Measurements from ENCODE around the gene SLCO3A1. TPM values are rescaled to one million over a fixed set of nuclear protein-coding genes. Genes with fewer than 3 reads are reported as not detected.

SLCO3A1 gene
- total RNA-seq, 1 donor from 2014 or later: 7.7 TPM

DNA sequence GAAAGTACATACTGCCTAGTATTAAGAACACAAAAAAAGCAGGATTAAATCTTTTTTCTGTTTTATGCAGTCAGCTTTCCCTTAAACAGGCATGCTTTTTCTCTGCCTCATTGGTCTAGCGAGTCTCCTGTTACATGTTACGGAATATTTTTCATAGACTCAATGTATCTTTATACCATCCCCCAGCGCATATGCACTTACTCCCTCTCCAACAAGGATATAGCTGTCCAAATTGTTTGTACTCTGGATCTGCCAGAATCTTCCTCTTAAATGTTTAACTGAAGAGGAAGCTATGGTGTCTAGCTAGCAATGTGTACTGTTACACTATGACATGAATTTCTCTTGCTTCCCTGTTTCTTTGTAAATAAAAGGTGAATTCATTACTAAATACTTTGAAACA is 9.2 kb upstream of the SLCO3A1 start:
- Mint-ChIP-seq H3K4me1 (ENCODE audit: low read depth) (no peaks in the 10 kb centered on the region), H3K27me3 (peaks cover 44% of the 10 kb centered on the region), H3K27ac (no peak overlapping the region), H3K9me3 (ENCODE audit: low read depth) (no peaks in the 10 kb centered on the region), H3K36me3 (ENCODE audit: insufficient read depth) (no peaks in the 10 kb centered on the region), H3K4me3 (ENCODE audit: low read depth) (no peak overlapping the region)
- TF ChIP-seq CTCF (IDR thresholded peaks at IDR 0.05; ENCODE audit: unreplicated experiment): no peak
- DNase-seq (ENCODE audit: low spot score, unreplicated experiment): no peak

DNA sequence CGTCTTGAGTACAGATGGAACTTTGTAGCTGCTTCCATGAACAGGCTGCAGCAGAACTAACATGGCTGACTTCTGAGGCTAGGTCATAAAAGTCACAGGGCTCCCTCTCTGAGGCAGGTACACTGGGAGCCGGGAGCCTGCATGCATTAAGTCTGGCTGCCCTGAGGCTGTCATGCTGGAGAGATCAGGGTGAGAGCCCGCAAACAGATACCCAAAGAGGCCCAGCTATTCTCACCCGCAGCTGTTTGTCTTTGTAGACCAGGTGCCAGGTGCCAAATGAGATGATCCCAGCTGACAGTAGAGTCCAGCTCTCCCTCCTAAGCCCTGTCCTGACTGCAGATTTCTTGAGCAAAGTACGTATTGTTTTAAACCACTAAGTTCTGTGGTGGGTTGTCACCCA is 8.6 kb upstream of the SLCO3A1 start:
- no peak for DNase-seq (ENCODE audit: low spot score, unreplicated experiment)
- Mint-ChIP-seq H3K9me3 (ENCODE audit: low read depth) (no peaks in the 10 kb centered on the region), H3K4me3 (ENCODE audit: low read depth) (no peak overlapping the region), H3K27me3 (peaks cover 49% of the 10 kb centered on the region), H3K27ac (no peak overlapping the region), H3K36me3 (ENCODE audit: insufficient read depth) (no peaks in the 10 kb centered on the region), H3K4me1 (ENCODE audit: low read depth) (no peaks in the 10 kb centered on the region)
- TF ChIP-seq CTCF (IDR thresholded peaks at IDR 0.05; ENCODE audit: unreplicated experiment): no peak

GRCh38 chr15:91845720-91846119 is 7.8 kb upstream of the SLCO3A1 start:
- Mint-ChIP-seq H3K27me3 (peaks cover 45% of the 10 kb centered on the region), H3K9me3 (ENCODE audit: low read depth) (no peaks in the 10 kb centered on the region), H3K27ac (no peak overlapping the region), H3K4me3 (ENCODE audit: low read depth) (no peak overlapping the region), H3K4me1 (ENCODE audit: low read depth) (no peaks in the 10 kb centered on the region), H3K36me3 (ENCODE audit: insufficient read depth) (no peaks in the 10 kb centered on the region)
- no peak for DNase-seq (ENCODE audit: low spot score, unreplicated experiment)
- TF ChIP-seq CTCF (IDR thresholded peaks at IDR 0.05; ENCODE audit: unreplicated experiment): no peak

DNA sequence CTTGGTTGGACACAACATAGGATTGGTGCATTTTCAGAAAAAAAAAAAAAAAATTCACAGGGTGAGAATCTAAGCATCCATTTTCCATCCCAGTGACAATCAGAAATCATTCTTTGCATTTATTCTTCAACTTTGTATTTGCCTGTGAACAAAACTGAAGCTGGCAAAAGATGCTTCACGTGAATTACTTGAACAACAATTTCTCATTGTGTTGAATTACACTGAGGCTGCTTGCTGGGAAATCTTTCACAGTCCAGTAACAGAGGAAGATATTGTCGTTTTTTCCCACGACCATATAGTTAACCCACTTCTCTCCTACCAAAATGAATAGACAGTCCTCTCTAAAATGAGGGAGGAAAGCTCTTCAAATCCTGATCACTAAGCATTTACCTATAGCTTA is 4.3 kb upstream of the SLCO3A1 start:
- DNase-seq (ENCODE audit: low spot score, unreplicated experiment): no peak
- TF ChIP-seq CTCF (IDR thresholded peaks at IDR 0.05; ENCODE audit: unreplicated experiment): no peak
- peaks cover 50% of the 10 kb centered on the region for H3K27me3 Mint-ChIP-seq
- H3K4me3 Mint-ChIP-seq (ENCODE audit: low read depth): no peak overlapping the region
- peaks cover 6% of the 10 kb centered on the region for H3K4me1 Mint-ChIP-seq (ENCODE audit: low read depth)
- no peaks in the 10 kb centered on the region for H3K9me3 Mint-ChIP-seq (ENCODE audit: low read depth)
- no peaks in the 10 kb centered on the region for H3K36me3 Mint-ChIP-seq (ENCODE audit: insufficient read depth)
- H3K27ac Mint-ChIP-seq: no peak overlapping the region

- TF ChIP-seq CTCF (IDR thresholded peaks at IDR 0.05; ENCODE audit: unreplicated experiment): peak; percentile 53
- no peak overlapping the region for H3K27ac Mint-ChIP-seq
- no peak for DNase-seq (ENCODE audit: low spot score, unreplicated experiment)
- H3K4me1 Mint-ChIP-seq (ENCODE audit: low read depth): peaks cover 6% of the 10 kb centered on the region
- H3K9me3 Mint-ChIP-seq (ENCODE audit: low read depth): no peaks in the 10 kb centered on the region
- H3K36me3 Mint-ChIP-seq (ENCODE audit: insufficient read depth): no peaks in the 10 kb centered on the region
- H3K4me3 Mint-ChIP-seq (ENCODE audit: low read depth): no peak overlapping the region
- peaks cover 51% of the 10 kb centered on the region for H3K27me3 Mint-ChIP-seq
Measured at GRCh38 chr15:91849749-91850161, 3.8 kb upstream of the SLCO3A1 start.

Data from progenitor cell of endocrine pancreas (in vitro differentiated cells).